ENCODE data around the gene MAPK4. TPM values are rescaled to one million over a fixed set of nuclear protein-coding genes. Genes with fewer than 3 reads are reported as not detected.

MAPK4 gene
- total and polyA plus RNA-seq, 10 of the 15 experiments (the other 5 are each of a cell fraction or from before 2014, with no cell fraction given) = 0.03 to 0.11 (median 0.06) TPM; not detected in 4

Other genes starting within 250 kb of the MAPK4 start
- gene SKA1, start 185.0 kb upstream of the MAPK4 start, total RNA-seq (2014; rRNA removed) = 31.3 and 34.2 TPM in 2 replicates
- gene SKA1, start 185.0 kb upstream of the MAPK4 start, total RNA-seq (2014; rRNA removed; fragmentation: Illumina TruSeq; extraction: Trizol) = 32.3 and 35.7 TPM in 2 replicates
- gene SKA1, start 185.0 kb upstream of the MAPK4 start, total RNA-seq (2021) = 24.0 and 25.6 TPM in 2 replicates
- gene SKA1, start 185.0 kb upstream of the MAPK4 start, polyA plus RNA-seq (2011; rRNA removed) = 23.7 and 38.6 TPM in 2 replicates
- gene SKA1, start 185.0 kb upstream of the MAPK4 start, polyA plus RNA-seq (2014; fragmentation: Illumina TruSeq; extraction: Trizol) = 36.7 and 40.9 TPM in 2 replicates
- 10 to 100 TPM; 16.4 to 17.6 TPM for gene SKA1, start 185.0 kb upstream of the MAPK4 start, polyA plus RNA-seq (2014; fragmentation: Nextera tagmentation; extraction: Ambion mirVana)
- 25.4 and 30.8 TPM in 2 replicates for gene SKA1, start 185.0 kb upstream of the MAPK4 start, polyA plus RNA-seq (2014; rRNA removed)
- gene SKA1, start 185.0 kb upstream of the MAPK4 start, polyA plus RNA-seq (2016; fragmentation: Nextera tagmentation; extraction: Ambion mirVana) = 10 to 100 TPM; 31.9 to 34.2 TPM

Data from GM12878 (cell line).